ENCODE measurements around the gene INSR.

The INSR gene

DNA sequence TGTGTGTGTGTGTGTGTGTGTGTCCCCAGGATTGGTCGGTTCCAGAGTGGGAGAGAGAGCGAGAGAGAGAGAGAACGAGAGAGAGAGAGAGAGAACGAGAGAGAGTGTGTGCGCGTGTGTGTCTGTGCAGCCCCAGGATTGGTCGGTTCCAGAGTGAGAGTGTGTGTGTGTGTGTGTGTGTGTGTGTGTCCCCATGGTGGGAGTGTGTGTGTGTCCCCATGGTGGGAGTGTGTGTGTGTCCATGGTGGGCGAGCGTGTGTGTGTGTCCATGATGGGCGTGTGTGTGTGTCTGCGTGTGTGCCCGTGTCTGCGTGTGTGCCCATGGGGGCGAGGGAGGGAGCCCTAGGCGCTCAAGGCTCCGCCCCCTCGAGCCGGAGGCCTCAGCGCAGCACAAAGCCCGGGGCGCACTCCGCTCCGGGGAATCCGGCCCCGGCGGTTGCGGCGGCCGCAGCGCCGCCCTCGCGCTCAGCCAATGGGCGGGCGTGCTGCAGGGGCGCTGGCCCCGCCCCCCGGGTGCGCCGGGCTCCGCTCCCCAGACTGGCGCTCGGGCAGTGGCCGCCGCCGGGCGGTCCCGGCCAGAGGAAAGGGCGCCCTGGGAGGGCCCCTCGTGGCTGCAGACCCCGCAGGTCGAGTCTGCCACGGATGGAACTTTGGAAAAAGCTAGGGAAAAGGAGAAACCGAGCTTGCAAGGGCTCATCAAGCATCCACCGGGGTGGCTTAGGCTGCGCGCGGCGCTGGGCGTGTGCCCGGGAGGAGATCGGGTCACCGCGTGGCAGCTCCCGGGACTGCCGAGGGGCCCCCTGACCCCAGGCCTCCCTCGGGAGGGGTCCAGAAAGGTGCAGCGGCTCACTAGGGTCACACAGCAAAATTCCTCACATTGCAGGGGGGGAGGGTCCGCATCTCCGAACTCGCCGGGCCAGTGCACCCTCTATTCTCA, 96.2 kb downstream of the INSR start:
- no peak overlapping the region for H2AFZ ChIP-seq (ENCODE audit: low read depth, low read length)

GRCh38 chr19:7197119-7197759, 97.0 kb downstream of the INSR start:
- Histone ChIP-seq H3K27ac (ENCODE audit: low read length) (no peak overlapping the region), H2AFZ (ENCODE audit: low read depth, low read length) (no peak overlapping the region), H3K4me2 (ENCODE audit: low read length) (no peak overlapping the region), H3K9me3 (ENCODE audit: insufficient read depth, low read length) (no peaks in the 10 kb centered on the region), H3K79me2 (ENCODE audit: low read length) (no peaks in the 10 kb centered on the region), H4K20me1 (ENCODE audit: insufficient read depth, low read length) (no peaks in the 10 kb centered on the region), H3K4me1 (ENCODE audit: low read length) (no peaks in the 10 kb centered on the region), H3K9ac (ENCODE audit: low read length) (no peak overlapping the region), H3K4me3 (ENCODE audit: low read length) (no peak overlapping the region), H3K36me3 (replicated peaks; ENCODE audit: low read depth, low read length) (no peaks in the 10 kb centered on the region), H3K27me3 (ENCODE audit: low read depth, low read length) (0 out of 2 replicates have a peak, but pooled peaks cover 3% of the 10 kb centered on the region)
- TF ChIP-seq, protein P1, sequence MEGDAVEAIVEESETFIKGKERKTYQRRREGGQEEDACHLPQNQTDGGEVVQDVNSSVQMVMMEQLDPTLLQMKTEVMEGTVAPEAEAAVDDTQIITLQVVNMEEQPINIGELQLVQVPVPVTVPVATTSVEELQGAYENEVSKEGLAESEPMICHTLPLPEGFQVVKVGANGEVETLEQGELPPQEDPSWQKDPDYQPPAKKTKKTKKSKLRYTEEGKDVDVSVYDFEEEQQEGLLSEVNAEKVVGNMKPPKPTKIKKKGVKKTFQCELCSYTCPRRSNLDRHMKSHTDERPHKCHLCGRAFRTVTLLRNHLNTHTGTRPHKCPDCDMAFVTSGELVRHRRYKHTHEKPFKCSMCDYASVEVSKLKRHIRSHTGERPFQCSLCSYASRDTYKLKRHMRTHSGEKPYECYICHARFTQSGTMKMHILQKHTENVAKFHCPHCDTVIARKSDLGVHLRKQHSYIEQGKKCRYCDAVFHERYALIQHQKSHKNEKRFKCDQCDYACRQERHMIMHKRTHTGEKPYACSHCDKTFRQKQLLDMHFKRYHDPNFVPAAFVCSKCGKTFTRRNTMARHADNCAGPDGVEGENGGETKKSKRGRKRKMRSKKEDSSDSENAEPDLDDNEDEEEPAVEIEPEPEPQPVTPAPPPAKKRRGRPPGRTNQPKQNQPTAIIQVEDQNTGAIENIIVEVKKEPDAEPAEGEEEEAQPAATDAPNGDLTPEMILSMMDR (IDR thresholded peaks at IDR 0.05; ENCODE audit: low read depth, low read length) = no peak
- no peak for TF ChIP-seq EZH2phosphoT487 (IDR thresholded peaks at IDR 0.05; ENCODE audit: low read depth)

More for the DNA sequence above, 96.2 kb downstream of the INSR start:
- Histone ChIP-seq H3K27ac (ENCODE audit: low read length) (no peak overlapping the region), H3K79me2 (ENCODE audit: low read length) (no peaks in the 10 kb centered on the region), H3K9ac (ENCODE audit: low read length) (no peak overlapping the region), H4K20me1 (ENCODE audit: insufficient read depth, low read length) (no peaks in the 10 kb centered on the region), H3K4me3 (ENCODE audit: low read length) (no peak overlapping the region), H3K27me3 (ENCODE audit: low read depth, low read length) (0 out of 2 replicates have a peak, but pooled peaks cover 3% of the 10 kb centered on the region), H3K4me2 (ENCODE audit: low read length) (no peak overlapping the region), H3K4me1 (ENCODE audit: low read length) (no peaks in the 10 kb centered on the region), H3K36me3 (replicated peaks; ENCODE audit: low read depth, low read length) (no peaks in the 10 kb centered on the region), H3K9me3 (ENCODE audit: insufficient read depth, low read length) (no peaks in the 10 kb centered on the region)
- TF ChIP-seq, protein P1 (IDR thresholded peaks at IDR 0.05; ENCODE audit: low read depth, low read length) = no peak
- no peak for TF ChIP-seq EZH2phosphoT487 (IDR thresholded peaks at IDR 0.05; ENCODE audit: low read depth)

- Histone ChIP-seq H2AFZ (ENCODE audit: low read depth, low read length) (no peak overlapping the region), H3K4me3 (ENCODE audit: low read length) (no peak overlapping the region), H3K4me2 (ENCODE audit: low read length) (no peak overlapping the region), H3K9me3 (ENCODE audit: insufficient read depth, low read length) (no peaks in the 10 kb centered on the region), H3K4me1 (ENCODE audit: low read length) (no peaks in the 10 kb centered on the region), H3K9ac (ENCODE audit: low read length) (no peak overlapping the region), H3K79me2 (ENCODE audit: low read length) (no peaks in the 10 kb centered on the region), H4K20me1 (ENCODE audit: insufficient read depth, low read length) (no peaks in the 10 kb centered on the region), H3K27ac (ENCODE audit: low read length) (no peak overlapping the region), H3K36me3 (replicated peaks; ENCODE audit: low read depth, low read length) (no peaks in the 10 kb centered on the region), H3K27me3 (ENCODE audit: low read depth, low read length) (0 out of 2 replicates have a peak, but pooled peaks cover 3% of the 10 kb centered on the region)
- TF ChIP-seq, protein P1 (IDR thresholded peaks at IDR 0.05; ENCODE audit: low read depth, low read length) = no peak
- TF ChIP-seq EZH2phosphoT487 (IDR thresholded peaks at IDR 0.05; ENCODE audit: low read depth) = no peak
Measured at GRCh38 chr19:7196763-7197118, 97.5 kb downstream of the INSR start.

DNA sequence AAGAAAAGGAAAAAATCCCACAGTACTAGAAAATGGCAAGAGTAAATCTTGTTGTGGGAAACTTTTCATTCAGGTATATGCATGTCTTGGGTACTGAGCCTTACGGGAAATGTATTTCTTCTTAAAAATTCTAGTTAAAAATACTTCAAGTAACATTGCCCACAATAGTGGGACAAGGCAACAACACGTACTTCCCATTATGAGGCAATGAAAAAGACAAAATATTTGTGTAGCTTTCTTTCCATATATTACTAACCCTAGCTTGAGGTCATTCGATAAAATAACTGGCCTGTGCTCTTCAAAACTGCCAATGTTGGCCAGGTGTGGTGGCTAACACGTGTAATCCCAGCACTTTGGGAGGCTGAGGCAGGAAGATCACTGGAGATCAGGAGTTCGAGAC, 99.2 kb downstream of the INSR start:
- no peaks in the 10 kb centered on the region for H3K9me3 ChIP-seq (ENCODE audit: insufficient read depth, low read length)
- H3K36me3 ChIP-seq (replicated peaks; ENCODE audit: low read depth, low read length) = no peaks in the 10 kb centered on the region
- H3K4me2 ChIP-seq (ENCODE audit: low read length) = no peak overlapping the region
- no peak overlapping the region for H3K27ac ChIP-seq (ENCODE audit: low read length)
- H3K4me3 ChIP-seq (ENCODE audit: low read length) = no peak overlapping the region
- no peak overlapping the region for H3K9ac ChIP-seq (ENCODE audit: low read length)
- H2AFZ ChIP-seq (ENCODE audit: low read depth, low read length) = no peak overlapping the region
- H4K20me1 ChIP-seq (ENCODE audit: insufficient read depth, low read length) = no peaks in the 10 kb centered on the region
- no peaks in the 10 kb centered on the region for H3K4me1 ChIP-seq (ENCODE audit: low read length)
- TF ChIP-seq, protein P1 (IDR thresholded peaks at IDR 0.05; ENCODE audit: low read depth, low read length) = no peak
- TF ChIP-seq EZH2phosphoT487 (IDR thresholded peaks at IDR 0.05; ENCODE audit: low read depth) = no peak
- H3K79me2 ChIP-seq (ENCODE audit: low read length) = no peaks in the 10 kb centered on the region
- 0 out of 2 replicates have a peak, but pooled peaks cover 3% of the 10 kb centered on the region for H3K27me3 ChIP-seq (ENCODE audit: low read depth, low read length)
